Lower leg skin (tissue), 4 donors: ENCODE data around the gene CLCN3. TPM values are rescaled to one million over a fixed set of nuclear protein-coding genes. Genes with fewer than 3 reads are reported as not detected.

Source experiments
- DNase-seq, 2 donors: peaks; one replicate each; pipeline ENCODE4 v3.0.0-alpha.2; 2019; ENCODE audit warnings: low spot score in 2 of 2
- H3K4me3 ChIP-seq: fragments of 200-600 bp; sonication (generic); 2 replicates; pipeline ENCODE4 v1.5.1; 2017; ENCODE audit warnings: mild to moderate bottlenecking, low read depth; ENCODE audit not compliant: poor library complexity, severe bottlenecking
- POLR2A ChIP-seq, 2 donors: fragments of 450-650 bp; IDR thresholded peaks; one replicate each; pipeline ENCODE4 v1.6.1; 2016 to 2017; ENCODE audit warnings: antibody characterized with exemption in 2 of 2, mild to moderate bottlenecking in 1 of 2, moderate library complexity in 1 of 2
- WGBS, 2 donors: methylation state at CpG; one replicate each; pipeline ENCODE4 v1.1.5; 2018; 5-methylcytosine and 5-hydroxymethylcytosine counted together
- intact Hi-C: fragments of 100-400 bp; cut with DNase I; formaldehyde crosslinking; loops from one replicate; pipeline ENCODE4 v1.15.0; 2023; ENCODE audit warnings: low total_unique reads
- total RNA-seq, 4 donors: library from RNA; depleted of rRNA; stranded (reverse); fragments of >200 nt; gene quantifications; one replicate each; pipeline ENCODE4 v1.1.0, GENCODE V29; 2016
- TF ChIP-seq, protein P1 (sequence below), 3 donors: fragments of 450-650 bp; IDR thresholded peaks; one replicate each; pipeline ENCODE4 v1.5.1; 2016; ENCODE audit warnings: antibody characterized with exemption in 3 of 3, mild to moderate bottlenecking in 3 of 3, moderate library complexity in 2 of 3

Gene CLCN3
- total RNA-seq, 4 donors from 2014 or later: 32.8 to 75.4 (median 57.8) TPM

DNA sequence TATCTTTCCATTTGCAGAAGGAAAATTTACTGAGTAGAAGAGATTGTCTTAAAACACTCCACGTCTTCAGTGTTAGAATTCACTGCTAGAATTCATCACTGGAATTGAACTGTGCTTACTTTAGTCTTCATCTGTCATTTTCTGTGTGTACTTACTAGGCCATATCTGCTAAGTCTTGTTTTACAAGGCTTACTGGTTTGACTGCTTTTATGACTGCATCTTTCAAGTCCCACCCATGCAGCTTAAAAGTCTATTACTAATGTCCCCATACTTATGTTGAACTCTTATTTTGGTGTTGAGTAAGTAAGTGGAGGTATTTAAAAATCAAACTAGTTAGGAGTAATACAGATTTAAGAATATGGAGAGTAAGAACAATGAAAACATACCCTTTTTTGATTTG, 14.6 kb downstream of the CLCN3 start:
- no peak for TF ChIP-seq POLR2A (IDR thresholded peaks at IDR 0.05)
- TF ChIP-seq, protein P1, sequence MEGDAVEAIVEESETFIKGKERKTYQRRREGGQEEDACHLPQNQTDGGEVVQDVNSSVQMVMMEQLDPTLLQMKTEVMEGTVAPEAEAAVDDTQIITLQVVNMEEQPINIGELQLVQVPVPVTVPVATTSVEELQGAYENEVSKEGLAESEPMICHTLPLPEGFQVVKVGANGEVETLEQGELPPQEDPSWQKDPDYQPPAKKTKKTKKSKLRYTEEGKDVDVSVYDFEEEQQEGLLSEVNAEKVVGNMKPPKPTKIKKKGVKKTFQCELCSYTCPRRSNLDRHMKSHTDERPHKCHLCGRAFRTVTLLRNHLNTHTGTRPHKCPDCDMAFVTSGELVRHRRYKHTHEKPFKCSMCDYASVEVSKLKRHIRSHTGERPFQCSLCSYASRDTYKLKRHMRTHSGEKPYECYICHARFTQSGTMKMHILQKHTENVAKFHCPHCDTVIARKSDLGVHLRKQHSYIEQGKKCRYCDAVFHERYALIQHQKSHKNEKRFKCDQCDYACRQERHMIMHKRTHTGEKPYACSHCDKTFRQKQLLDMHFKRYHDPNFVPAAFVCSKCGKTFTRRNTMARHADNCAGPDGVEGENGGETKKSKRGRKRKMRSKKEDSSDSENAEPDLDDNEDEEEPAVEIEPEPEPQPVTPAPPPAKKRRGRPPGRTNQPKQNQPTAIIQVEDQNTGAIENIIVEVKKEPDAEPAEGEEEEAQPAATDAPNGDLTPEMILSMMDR (IDR thresholded peaks at IDR 0.05): no peak
- WGBS, 2 donors: 41 to 57% methylated on average over 1 of the region's 1 CpG
- intact Hi-C loops: no loop called here

DNA sequence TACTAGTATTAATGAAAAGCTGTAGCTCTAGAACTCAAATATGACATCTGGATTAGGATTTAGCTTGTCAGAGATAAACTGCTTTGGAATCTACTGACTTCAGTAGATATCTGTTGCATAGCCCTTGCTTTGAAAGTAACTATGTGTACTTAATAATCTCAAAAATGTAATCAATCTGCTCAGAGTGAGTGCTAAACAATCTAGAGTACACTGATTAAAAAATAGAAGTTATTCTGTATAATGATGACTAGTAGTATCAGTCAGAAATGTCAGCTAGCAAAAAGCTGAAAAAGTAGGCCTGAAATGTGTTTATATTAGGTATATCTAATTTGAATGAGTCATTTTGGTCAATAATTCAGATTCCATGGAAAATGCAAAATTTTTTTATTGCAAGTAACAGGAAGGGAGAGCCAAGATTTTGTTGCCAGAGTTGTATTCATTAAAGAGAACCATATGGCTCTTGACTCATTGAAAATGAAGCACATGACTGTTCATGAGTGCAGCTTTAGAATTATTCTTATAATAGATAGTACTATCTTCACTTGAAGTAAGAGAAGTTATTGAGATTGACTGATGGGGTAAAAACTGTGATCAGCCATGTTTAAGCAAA, 20.0 kb downstream of the CLCN3 start:
- TF ChIP-seq, protein P1 (IDR thresholded peaks at IDR 0.05): no peak
- no peak for TF ChIP-seq POLR2A (IDR thresholded peaks at IDR 0.05)
- H3K4me3 ChIP-seq: no peak overlapping the region
- intact Hi-C loops: no loop called here
- no peak for DNase-seq

More for the DNA sequence above, 14.6 kb downstream of the CLCN3 start:
- H3K4me3 ChIP-seq: no peak overlapping the region
- DNase-seq: no peak

- no peak for DNase-seq
- intact Hi-C loops: no loop called here
- TF ChIP-seq POLR2A (IDR thresholded peaks at IDR 0.05): no peak
- TF ChIP-seq, protein P1 (IDR thresholded peaks at IDR 0.05): no peak
- H3K4me3 ChIP-seq: no peak overlapping the region
- 94 to 96% methylated on average over 7 of the region's 7 CpGs for WGBS, 2 donors
Measured at GRCh38 chr4:169644802-169645201, 24.4 kb downstream of the CLCN3 start.

GRCh38 chr4:169645627-169646026, 25.2 kb downstream of the CLCN3 start:
- DNase-seq: no peak
- 91 to 93% methylated on average over 1 of the region's 1 CpG for WGBS, 2 donors
- TF ChIP-seq, protein P1 (IDR thresholded peaks at IDR 0.05): no peak
- TF ChIP-seq POLR2A (IDR thresholded peaks at IDR 0.05): no peak
- intact Hi-C loops: no loop called here
- H3K4me3 ChIP-seq: no peak overlapping the region

DNA sequence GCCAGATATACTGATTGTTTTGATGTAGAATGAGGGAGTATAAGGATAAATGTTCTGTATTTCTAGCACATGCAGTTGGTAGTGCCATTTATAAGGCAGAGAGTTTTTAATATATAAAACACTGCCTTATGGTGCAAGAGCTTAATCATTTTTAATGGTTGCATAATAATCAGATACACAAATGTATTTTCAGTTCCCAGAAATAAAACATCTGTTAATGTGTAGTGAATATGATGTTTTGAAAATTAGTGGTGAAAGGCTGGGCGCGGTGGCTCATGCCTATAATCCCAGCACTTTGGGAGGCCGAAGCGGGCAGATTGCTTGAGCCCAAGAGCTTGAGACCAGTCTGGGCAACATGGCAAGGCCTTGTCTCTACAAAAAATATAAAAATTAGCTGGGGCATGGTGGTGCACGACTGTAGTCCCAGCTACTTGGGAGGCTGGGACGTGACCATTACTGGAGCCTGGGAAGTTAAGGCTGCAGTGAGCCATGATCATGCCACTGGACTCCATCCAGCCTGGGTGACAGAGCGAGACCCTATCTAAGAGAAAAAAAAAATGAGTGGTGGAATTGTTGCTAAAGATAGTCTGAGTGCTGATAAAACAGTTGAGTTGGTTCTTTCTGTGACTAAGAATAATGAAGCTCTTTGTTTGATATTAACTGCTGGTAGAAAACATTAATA, 29.3 kb downstream of the CLCN3 start:
- intact Hi-C loops: no loop called here
- DNase-seq: no peak
- 85 to 86% methylated on average over 7 of the region's 7 CpGs for WGBS, 2 donors
- no peak for TF ChIP-seq POLR2A (IDR thresholded peaks at IDR 0.05)
- TF ChIP-seq, protein P1 (IDR thresholded peaks at IDR 0.05): no peak
- H3K4me3 ChIP-seq: no peak overlapping the region
